RWPE1 (cell line): ENCODE measurements around the gene ISG20L2.

Experiments
- CTCF ChIA-PET: fragments of 350-600 bp; sonication (Branson Sonifier 250); formaldehyde crosslinking; extraction: SDS; loops from one replicate; lab custom pipeline; 2021; lab: Yijun Ruan, JAX
- POLR2A ChIA-PET: fragments of 400-600 bp; formaldehyde crosslinking; extraction: SDS; loops from one replicate; lab custom pipeline; 2020; ENCODE audit warnings: antibody characterized with exemption; ENCODE audit not compliant: low non-redundant PET; lab: Yijun Ruan, JAX
- DNase-seq: peaks from one replicate; pipeline ENCODE4 v3.0.0; 2012; ENCODE audit warnings: low spot score
- H3K27ac ChIP-seq: fragments of 450-650 bp; 2 replicates; pipeline ENCODE4 v1.5.1; 2017
- TF ChIP-seq, protein P1 (sequence below): fragments of 450-650 bp; conservative IDR thresholded peaks from 2 replicates; pipeline ENCODE4 v1.5.1; 2017; ENCODE audit warnings: low read depth, mild to moderate bottlenecking

ISG20L2 gene

GRCh38 chr1:156740237-156740740, 11.7 kb upstream of the ISG20L2 start:
- TF ChIP-seq, protein P1, sequence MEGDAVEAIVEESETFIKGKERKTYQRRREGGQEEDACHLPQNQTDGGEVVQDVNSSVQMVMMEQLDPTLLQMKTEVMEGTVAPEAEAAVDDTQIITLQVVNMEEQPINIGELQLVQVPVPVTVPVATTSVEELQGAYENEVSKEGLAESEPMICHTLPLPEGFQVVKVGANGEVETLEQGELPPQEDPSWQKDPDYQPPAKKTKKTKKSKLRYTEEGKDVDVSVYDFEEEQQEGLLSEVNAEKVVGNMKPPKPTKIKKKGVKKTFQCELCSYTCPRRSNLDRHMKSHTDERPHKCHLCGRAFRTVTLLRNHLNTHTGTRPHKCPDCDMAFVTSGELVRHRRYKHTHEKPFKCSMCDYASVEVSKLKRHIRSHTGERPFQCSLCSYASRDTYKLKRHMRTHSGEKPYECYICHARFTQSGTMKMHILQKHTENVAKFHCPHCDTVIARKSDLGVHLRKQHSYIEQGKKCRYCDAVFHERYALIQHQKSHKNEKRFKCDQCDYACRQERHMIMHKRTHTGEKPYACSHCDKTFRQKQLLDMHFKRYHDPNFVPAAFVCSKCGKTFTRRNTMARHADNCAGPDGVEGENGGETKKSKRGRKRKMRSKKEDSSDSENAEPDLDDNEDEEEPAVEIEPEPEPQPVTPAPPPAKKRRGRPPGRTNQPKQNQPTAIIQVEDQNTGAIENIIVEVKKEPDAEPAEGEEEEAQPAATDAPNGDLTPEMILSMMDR = no peak
- ChIA-PET CTCF (interaction anchor here (0.6 to 1.2 kb wide), 2 partner anchors 13 to 34 kb away, joined by 3 to 5 read pairs; no protein-coding TSS in a partner anchor), POLR2A (no interaction called here)
- DNase-seq = no peak
- peak overlapping the region; percentile 87 for H3K27ac ChIP-seq

GRCh38 chr1:156738916-156739315, 10.3 kb upstream of the ISG20L2 start:
- ChIA-PET POLR2A (no interaction called here), CTCF (interaction anchor here (0.7 kb wide), 1 partner anchor 121 kb away, joined by 3 read pairs; no protein-coding TSS in a partner anchor)
- no peak overlapping the region for H3K27ac ChIP-seq
- no peak for DNase-seq
- TF ChIP-seq, protein P1 = no peak

- CTCF ChIA-PET = interaction anchor here (0.7 kb wide), 1 partner anchor 121 kb away, joined by 3 read pairs; no protein-coding TSS in a partner anchor
- TF ChIP-seq, protein P1 = no peak
- peak overlapping the region; percentile 39 for H3K27ac ChIP-seq
- no peak for DNase-seq
- POLR2A ChIA-PET = no interaction called here
These were observed 9.8 kb upstream of the ISG20L2 start for GRCh38 chr1:156738407-156738806.

GRCh38 chr1:156733989-156734584, 5.5 kb upstream of the ISG20L2 start:
- POLR2A ChIA-PET = interaction anchor here (0.7 kb wide), 1 partner anchor 14 kb away, joined by 5 read pairs; no protein-coding TSS in a partner anchor
- TF ChIP-seq, protein P1 = no peak
- peak overlapping the region; percentile 37 for H3K27ac ChIP-seq
- CTCF ChIA-PET = interaction anchor here (0.6 kb wide), 3 partner anchors 27 to 158 kb away, joined by 4 to 10 read pairs (median 5); no protein-coding TSS in a partner anchor
- DNase-seq = no peak

DNA sequence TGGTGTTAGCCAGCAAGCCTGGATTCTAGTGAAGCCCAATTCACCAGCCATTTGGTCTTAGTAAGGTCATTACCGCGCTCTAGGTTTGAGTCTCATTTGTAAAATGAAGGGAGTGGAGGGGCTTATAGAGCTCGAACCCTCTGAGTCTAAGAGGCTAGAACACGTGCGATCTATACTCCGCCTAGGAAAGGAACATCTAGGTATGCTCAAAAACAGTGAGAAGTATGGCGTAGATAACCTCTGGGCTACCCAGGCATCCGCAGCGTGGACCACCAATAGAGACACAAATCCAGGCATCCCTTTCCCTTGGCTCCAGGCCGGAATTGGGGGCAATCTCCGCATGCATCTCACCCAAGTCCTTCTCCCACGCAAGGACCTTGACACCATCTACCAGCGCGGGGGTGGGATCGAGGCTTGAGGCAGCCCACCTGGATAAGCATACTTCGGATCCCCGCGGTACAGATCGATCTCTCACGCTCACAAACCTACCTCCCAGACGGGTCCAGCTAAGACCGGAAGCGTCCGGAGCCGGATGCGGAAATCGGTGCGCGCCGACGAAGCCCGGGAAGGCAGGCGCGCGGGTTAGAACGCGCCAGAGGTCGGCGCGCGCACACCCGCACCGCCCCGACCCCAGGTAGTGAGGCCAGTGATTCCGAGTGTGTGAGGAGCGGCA, 504 bp downstream of the ISG20L2 start, which contains the start of gene METTL25B:
Gene METTL25B (plus strand): TSS at position 544 of the 673 bp plus-strand sequence. CDS start 636 bp downstream, outside the sequence.
- TF ChIP-seq, protein P1 = no peak
- CTCF ChIA-PET = interaction anchor here (0.7 to 4.5 kb wide), 8 partner anchors 13 to 200 kb away, joined by 4 to 178 read pairs (median 8); partner anchors contain the start of genes CRABP2, MRPL24 and NTRK1
- POLR2A ChIA-PET = interaction anchor here (0.6 to 1.7 kb wide), 3 partner anchors 13 to 132 kb away, joined by 3 to 8 read pairs (median 5); partner anchors contain the start of gene MRPL24
- peak within 1 kb of the TSS; percentile 92 for H3K27ac ChIP-seq
- DNase-seq = peak; percentile 86

DNA sequence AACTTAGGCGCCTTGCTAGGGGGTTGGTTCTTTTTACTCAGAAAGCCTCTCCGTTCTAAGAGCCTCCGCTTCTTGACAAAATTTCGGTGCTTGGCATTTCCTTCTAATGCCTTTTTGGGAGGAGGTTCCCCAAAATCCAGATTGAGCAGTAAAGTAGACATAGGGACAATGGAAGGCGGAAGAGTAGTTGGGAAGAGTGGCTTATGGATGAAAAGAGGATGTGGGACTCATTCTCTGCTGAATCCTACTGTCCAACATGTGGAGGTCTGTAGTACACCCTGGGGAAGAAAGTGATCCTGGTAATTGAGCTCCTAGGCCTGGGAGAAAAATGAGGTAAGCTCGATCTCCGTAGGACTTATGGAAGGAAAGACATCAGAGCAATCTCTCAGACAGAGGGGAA, 1.1 kb downstream of the ISG20L2 start:
- no peak for DNase-seq
- POLR2A ChIA-PET = no interaction called here
- peak overlapping the region; percentile 68; the same call in 1 of the 2 replicates for H3K27ac ChIP-seq
- CTCF ChIA-PET = interaction anchor here (0.7 to 4.5 kb wide), 9 partner anchors 13 to 200 kb away, joined by 3 to 178 read pairs (median 10); partner anchors contain the start of genes CRABP2, LRRC71, MRPL24 and NES
- TF ChIP-seq, protein P1 = no peak
